Measurements from ENCODE around the gene TAB3.
A peak's percentile ranks its signal among the peaks of the same experiment; 100 is the strongest.

TAB3 gene

GRCh38 chrX:30895370-30895769 lies 6.3 kb upstream of the TAB3 start:
- no CpG with 5 or more reads among the region's 2 CpGs for WGBS (ENCODE audit: extremely low coverage, insufficient coverage, insufficient read length)
- no peak overlapping the region for H2BK5ac ChIP-seq (ENCODE audit: low read depth, low read length, poor library complexity)
- H3K9me3 ChIP-seq (ENCODE audit: insufficient read depth, low read depth, low read length): no peaks in the 10 kb centered on the region
- no peak overlapping the region for H4K91ac ChIP-seq (ENCODE audit: low read depth, low read length)
- H3K4me3 ChIP-seq (ENCODE audit: low read depth, low read length): no peak overlapping the region
- H3K4me2 ChIP-seq (ENCODE audit: low read length): no peak overlapping the region
- H2BK120ac ChIP-seq (ENCODE audit: insufficient read depth, low read length, poor library complexity): no peak overlapping the region
- DNase-seq: peak; percentile 15 to 63
- no peaks in the 10 kb centered on the region for H3K27me3 ChIP-seq (ENCODE audit: insufficient read depth, low read length)
- H3K27ac ChIP-seq (ENCODE audit: low read depth, low read length): no peak overlapping the region
- H3K9ac ChIP-seq (ENCODE audit: low read length): no peak overlapping the region
- no peak overlapping the region for H2AK5ac ChIP-seq (ENCODE audit: low read length)
- peaks cover 11% of the 10 kb centered on the region for H3K79me1 ChIP-seq (ENCODE audit: low read length)
- H3K4me1 ChIP-seq (ENCODE audit: control insufficient read depth in 1 of 2, insufficient read depth in 2 of 2, low read length in 2 of 2): peaks cover 13% of the 10 kb centered on the region in 2 experiments
- H3K36me3 ChIP-seq (ENCODE audit: control insufficient read depth in 1 of 2, insufficient read depth in 2 of 2, low read length in 2 of 2): no peaks in the 10 kb centered on the region
- no peaks in the 10 kb centered on the region for H3K79me2 ChIP-seq (ENCODE audit: control insufficient read depth, insufficient read depth, low read length, poor library complexity)
- no peak overlapping the region for H3K4ac ChIP-seq (ENCODE audit: low read depth, low read length)
- no peak overlapping the region for H3K23ac ChIP-seq (ENCODE audit: low read length)
- no peak overlapping the region for H3K14ac ChIP-seq (ENCODE audit: low read length)
- H4K8ac ChIP-seq (ENCODE audit: low read depth, low read length): no peak overlapping the region
- no peak overlapping the region for H3K18ac ChIP-seq (ENCODE audit: low read length)
- H2AFZ ChIP-seq (ENCODE audit: insufficient read depth, low read length, poor library complexity): no peak overlapping the region
- H4K12ac ChIP-seq (ENCODE audit: low read depth, low read length): no peak overlapping the region
- H2BK12ac ChIP-seq (ENCODE audit: low read length): no peak overlapping the region

GRCh38 chrX:30893206-30893605 lies 4.2 kb upstream of the TAB3 start:
- peak overlapping the region; percentile 73 for H4K91ac ChIP-seq (ENCODE audit: low read depth, low read length)
- H3K4ac ChIP-seq (ENCODE audit: low read depth, low read length): no peak overlapping the region
- WGBS (ENCODE audit: extremely low coverage, insufficient coverage, insufficient read length): no CpG with 5 or more reads among the region's 4 CpGs
- peak overlapping the region; percentile 24 for H2BK120ac ChIP-seq (ENCODE audit: insufficient read depth, low read length, poor library complexity)
- peaks cover 13% of the 10 kb centered on the region in 2 experiments for H3K4me1 ChIP-seq (ENCODE audit: control insufficient read depth in 1 of 2, insufficient read depth in 2 of 2, low read length in 2 of 2)
- peak overlapping the region; percentile 46 for H2AK5ac ChIP-seq (ENCODE audit: low read length)
- no peak overlapping the region for H3K4me3 ChIP-seq (ENCODE audit: low read depth, low read length)
- H3K14ac ChIP-seq (ENCODE audit: low read length): peak overlapping the region; percentile 84
- H4K12ac ChIP-seq (ENCODE audit: low read depth, low read length): no peak overlapping the region
- peak overlapping the region; percentile 65 for H3K18ac ChIP-seq (ENCODE audit: low read length)
- H3K9me3 ChIP-seq (ENCODE audit: insufficient read depth, low read depth, low read length): no peaks in the 10 kb centered on the region
- no peak overlapping the region for H3K27ac ChIP-seq (ENCODE audit: low read depth, low read length)
- H3K9ac ChIP-seq (ENCODE audit: low read length): no peak overlapping the region
- H2BK12ac ChIP-seq (ENCODE audit: low read length): peak overlapping the region; percentile 64
- no peak overlapping the region for H3K4me2 ChIP-seq (ENCODE audit: low read length)
- H3K79me1 ChIP-seq (ENCODE audit: low read length): peaks cover 20% of the 10 kb centered on the region
- H3K27me3 ChIP-seq (ENCODE audit: insufficient read depth, low read length): no peaks in the 10 kb centered on the region
- no peak overlapping the region for H4K8ac ChIP-seq (ENCODE audit: low read depth, low read length)
- H3K23ac ChIP-seq (ENCODE audit: low read length): no peak overlapping the region
- peak overlapping the region; percentile 79 for H2BK5ac ChIP-seq (ENCODE audit: low read depth, low read length, poor library complexity)
- no peak overlapping the region for H2AFZ ChIP-seq (ENCODE audit: insufficient read depth, low read length, poor library complexity)
- H3K36me3 ChIP-seq (ENCODE audit: control insufficient read depth in 1 of 2, insufficient read depth in 2 of 2, low read length in 2 of 2): no peaks in the 10 kb centered on the region
- no peak for DNase-seq
- H3K79me2 ChIP-seq (ENCODE audit: control insufficient read depth, insufficient read depth, low read length, poor library complexity): peaks cover 6% of the 10 kb centered on the region

- H2BK5ac ChIP-seq (ENCODE audit: low read depth, low read length, poor library complexity): no peak overlapping the region
- peak overlapping the region; percentile 69 for H2AK5ac ChIP-seq (ENCODE audit: low read length)
- DNase-seq: peak; percentile 60 to 84
- no peak overlapping the region for H2BK120ac ChIP-seq (ENCODE audit: insufficient read depth, low read length, poor library complexity)
- H3K36me3 ChIP-seq (ENCODE audit: control insufficient read depth in 1 of 2, insufficient read depth in 2 of 2, low read length in 2 of 2): no peaks in the 10 kb centered on the region
- no peak overlapping the region for H3K9ac ChIP-seq (ENCODE audit: low read length)
- no peaks in the 10 kb centered on the region for H3K27me3 ChIP-seq (ENCODE audit: insufficient read depth, low read length)
- no peak overlapping the region for H3K4ac ChIP-seq (ENCODE audit: low read depth, low read length)
- WGBS (ENCODE audit: extremely low coverage, insufficient coverage, insufficient read length): no CpG with 5 or more reads among the region's 1 CpG
- H3K14ac ChIP-seq (ENCODE audit: low read length): no peak overlapping the region
- peaks cover 20% of the 10 kb centered on the region for H3K79me1 ChIP-seq (ENCODE audit: low read length)
- no peak overlapping the region for H3K23ac ChIP-seq (ENCODE audit: low read length)
- peak overlapping the region; percentile 62 for H3K27ac ChIP-seq (ENCODE audit: low read depth, low read length)
- H4K12ac ChIP-seq (ENCODE audit: low read depth, low read length): no peak overlapping the region
- peaks cover 6% of the 10 kb centered on the region for H3K79me2 ChIP-seq (ENCODE audit: control insufficient read depth, insufficient read depth, low read length, poor library complexity)
- H3K9me3 ChIP-seq (ENCODE audit: insufficient read depth, low read depth, low read length): no peaks in the 10 kb centered on the region
- H2BK12ac ChIP-seq (ENCODE audit: low read length): no peak overlapping the region
- no peak overlapping the region for H4K91ac ChIP-seq (ENCODE audit: low read depth, low read length)
- peaks cover 13% of the 10 kb centered on the region in 2 experiments for H3K4me1 ChIP-seq (ENCODE audit: control insufficient read depth in 1 of 2, insufficient read depth in 2 of 2, low read length in 2 of 2)
- peak overlapping the region; percentile 30 for H3K4me2 ChIP-seq (ENCODE audit: low read length)
- no peak overlapping the region for H3K4me3 ChIP-seq (ENCODE audit: low read depth, low read length)
- no peak overlapping the region for H4K8ac ChIP-seq (ENCODE audit: low read depth, low read length)
- H2AFZ ChIP-seq (ENCODE audit: insufficient read depth, low read length, poor library complexity): no peak overlapping the region
- H3K18ac ChIP-seq (ENCODE audit: low read length): no peak overlapping the region
These were observed 3.5 kb upstream of the TAB3 start for GRCh38 chrX:30892591-30892990.

- no peaks in the 10 kb centered on the region for H3K27me3 ChIP-seq (ENCODE audit: insufficient read depth, low read length)
- H2BK12ac ChIP-seq (ENCODE audit: low read length): no peak overlapping the region
- H3K23ac ChIP-seq (ENCODE audit: low read length): no peak overlapping the region
- H3K9ac ChIP-seq (ENCODE audit: low read length): peak overlapping the region; percentile 83
- H4K91ac ChIP-seq (ENCODE audit: low read depth, low read length): peak overlapping the region; percentile 94
- H3K4me3 ChIP-seq (ENCODE audit: low read depth, low read length): peak overlapping the region; percentile 82
- H3K79me1 ChIP-seq (ENCODE audit: low read length): peaks cover 20% of the 10 kb centered on the region
- peak overlapping the region; percentile 72 for H2BK120ac ChIP-seq (ENCODE audit: insufficient read depth, low read length, poor library complexity)
- H3K4ac ChIP-seq (ENCODE audit: low read depth, low read length): peak overlapping the region; percentile 76
- peaks cover 12 to 16% of the 10 kb centered on the region in 2 experiments for H3K4me1 ChIP-seq (ENCODE audit: control insufficient read depth in 1 of 2, insufficient read depth in 2 of 2, low read length in 2 of 2)
- DNase-seq: peak in 1 of 2 donors; percentile 12
- H2AK5ac ChIP-seq (ENCODE audit: low read length): no peak overlapping the region
- peaks cover 6% of the 10 kb centered on the region for H3K79me2 ChIP-seq (ENCODE audit: control insufficient read depth, insufficient read depth, low read length, poor library complexity)
- H3K27ac ChIP-seq (ENCODE audit: low read depth, low read length): peak overlapping the region; percentile 74
- peak overlapping the region; percentile 44 for H4K12ac ChIP-seq (ENCODE audit: low read depth, low read length)
- peak overlapping the region; percentile 10 for H2AFZ ChIP-seq (ENCODE audit: insufficient read depth, low read length, poor library complexity)
- no peaks in the 10 kb centered on the region for H3K36me3 ChIP-seq (ENCODE audit: control insufficient read depth in 1 of 2, insufficient read depth in 2 of 2, low read length in 2 of 2)
- H3K4me2 ChIP-seq (ENCODE audit: low read length): peak overlapping the region; percentile 86
- peak overlapping the region; percentile 68 for H3K18ac ChIP-seq (ENCODE audit: low read length)
- H3K14ac ChIP-seq (ENCODE audit: low read length): peak overlapping the region; percentile 49
- peak overlapping the region; percentile 77 for H4K8ac ChIP-seq (ENCODE audit: low read depth, low read length)
- peak overlapping the region; percentile 56 for H2BK5ac ChIP-seq (ENCODE audit: low read depth, low read length, poor library complexity)
- no CpG with 5 or more reads among the region's 45 CpGs for WGBS (ENCODE audit: extremely low coverage, insufficient coverage, insufficient read length)
- H3K9me3 ChIP-seq (ENCODE audit: insufficient read depth, low read depth, low read length): no peaks in the 10 kb centered on the region
These were observed 418 bp downstream of the TAB3 start for GRCh38 chrX:30888526-30889146.
